Measurements from ENCODE around the gene SLC45A2. TPM values are rescaled to one million over a fixed set of nuclear protein-coding genes. Genes with fewer than 3 reads are reported as not detected.
"Not testable (repeated sequence)": the region's sequence is repeated elsewhere in the genome, so short reads cannot be mapped to it uniquely, and the experiment has no call there.

Gene SLC45A2
- total RNA-seq, 1 experiment from 2014 or later, result not detected

DNA sequence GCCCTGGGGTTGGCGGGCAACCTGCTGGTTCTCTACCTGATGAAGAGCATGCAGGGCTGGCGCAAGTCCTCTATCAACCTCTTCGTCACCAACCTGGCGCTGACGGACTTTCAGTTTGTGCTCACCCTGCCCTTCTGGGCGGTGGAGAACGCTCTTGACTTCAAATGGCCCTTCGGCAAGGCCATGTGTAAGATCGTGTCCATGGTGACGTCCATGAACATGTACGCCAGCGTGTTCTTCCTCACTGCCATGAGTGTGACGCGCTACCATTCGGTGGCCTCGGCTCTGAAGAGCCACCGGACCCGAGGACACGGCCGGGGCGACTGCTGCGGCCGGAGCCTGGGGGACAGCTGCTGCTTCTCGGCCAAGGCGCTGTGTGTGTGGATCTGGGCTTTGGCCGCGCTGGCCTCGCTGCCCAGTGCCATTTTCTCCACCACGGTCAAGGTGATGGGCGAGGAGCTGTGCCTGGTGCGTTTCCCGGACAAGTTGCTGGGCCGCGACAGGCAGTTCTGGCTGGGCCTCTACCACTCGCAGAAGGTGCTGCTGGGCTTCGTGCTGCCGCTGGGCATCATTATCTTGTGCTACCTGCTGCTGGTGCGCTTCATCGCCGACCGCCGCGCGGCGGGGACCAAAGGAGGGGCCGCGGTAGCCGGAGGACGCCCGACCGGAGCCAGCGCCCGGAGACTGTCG lies 47.3 kb downstream of the SLC45A2 start:
- DNase-seq (ENCODE audit: low read depth), result no peak
- in situ Hi-C loops (cut with HindIII; ENCODE audit: low pct_unique_long_range_greater_than_20kb, low sequenced_read_pairs), result no loop called here

DNA sequence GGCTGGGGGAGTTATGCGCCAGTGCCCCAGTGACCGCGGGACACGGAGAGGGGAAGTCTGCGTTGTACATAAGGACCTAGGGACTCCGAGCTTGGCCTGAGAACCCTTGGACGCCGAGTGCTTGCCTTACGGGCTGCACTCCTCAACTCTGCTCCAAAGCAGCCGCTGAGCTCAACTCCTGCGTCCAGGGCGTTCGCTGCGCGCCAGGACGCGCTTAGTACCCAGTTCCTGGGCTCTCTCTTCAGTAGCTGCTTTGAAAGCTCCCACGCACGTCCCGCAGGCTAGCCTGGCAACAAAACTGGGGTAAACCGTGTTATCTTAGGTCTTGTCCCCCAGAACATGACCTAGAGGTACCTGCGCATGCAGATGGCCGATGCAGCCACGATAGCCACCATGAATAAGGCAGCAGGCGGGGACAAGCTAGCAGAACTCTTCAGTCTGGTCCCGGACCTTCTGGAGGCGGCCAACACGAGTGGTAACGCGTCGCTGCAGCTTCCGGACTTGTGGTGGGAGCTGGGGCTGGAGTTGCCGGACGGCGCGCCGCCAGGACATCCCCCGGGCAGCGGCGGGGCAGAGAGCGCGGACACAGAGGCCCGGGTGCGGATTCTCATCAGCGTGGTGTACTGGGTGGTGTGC lies 48.0 kb downstream of the SLC45A2 start, which contains the start of gene RXFP3:
RXFP3 (plus strand) TSS at position 6 of the 636 bp plus-strand sequence; CDS start at position 361, 355 bp downstream.
- in situ Hi-C loops (cut with HindIII; ENCODE audit: low pct_unique_long_range_greater_than_20kb, low sequenced_read_pairs), result no loop called here
- no peak for DNase-seq (ENCODE audit: low read depth)

DNA sequence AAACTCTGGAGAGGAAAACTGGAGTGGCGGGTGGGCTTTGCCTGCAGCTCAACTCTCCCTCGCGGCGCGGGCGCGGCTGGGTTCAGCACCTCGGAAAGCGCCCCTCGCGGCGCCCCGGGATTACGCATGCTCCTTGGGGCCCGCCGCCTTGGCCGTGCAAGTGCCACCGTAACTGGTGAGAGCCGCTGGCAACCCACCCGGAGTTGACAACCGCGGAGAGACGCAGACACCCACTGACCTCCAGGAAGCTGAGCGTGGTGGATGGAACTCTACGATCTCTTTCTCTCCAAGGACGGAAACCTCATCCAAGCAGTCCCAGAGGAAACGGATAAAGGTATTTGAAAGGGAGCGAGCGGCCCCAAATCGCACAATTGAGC lies 48.5 kb downstream of the SLC45A2 start:
- peak; percentile 14 for DNase-seq (ENCODE audit: low read depth)
- in situ Hi-C loops (cut with HindIII; ENCODE audit: low pct_unique_long_range_greater_than_20kb, low sequenced_read_pairs), result no loop called here

DNA sequence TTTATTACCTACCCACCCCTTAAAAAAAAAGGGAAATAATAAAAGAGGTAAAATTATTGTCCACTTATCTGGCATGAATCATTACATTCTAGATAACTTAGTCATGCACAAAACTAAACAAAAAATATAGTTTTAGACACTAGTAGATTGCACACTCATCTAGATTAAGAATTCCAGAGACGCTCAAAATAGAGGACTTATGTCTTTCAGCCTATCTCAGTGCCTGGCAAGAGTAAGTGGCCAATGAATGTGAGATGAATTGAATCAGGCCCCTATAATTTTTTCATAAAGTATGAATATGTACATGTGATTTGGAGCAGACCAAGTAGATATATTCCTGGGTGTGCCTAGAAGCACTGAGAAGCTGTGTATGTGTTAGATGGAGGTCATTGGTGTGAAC lies 50.3 kb downstream of the SLC45A2 start:
- DNase-seq (ENCODE audit: low read depth), result no peak
- in situ Hi-C loops (cut with HindIII; ENCODE audit: low pct_unique_long_range_greater_than_20kb, low sequenced_read_pairs), result no loop called here

DNA sequence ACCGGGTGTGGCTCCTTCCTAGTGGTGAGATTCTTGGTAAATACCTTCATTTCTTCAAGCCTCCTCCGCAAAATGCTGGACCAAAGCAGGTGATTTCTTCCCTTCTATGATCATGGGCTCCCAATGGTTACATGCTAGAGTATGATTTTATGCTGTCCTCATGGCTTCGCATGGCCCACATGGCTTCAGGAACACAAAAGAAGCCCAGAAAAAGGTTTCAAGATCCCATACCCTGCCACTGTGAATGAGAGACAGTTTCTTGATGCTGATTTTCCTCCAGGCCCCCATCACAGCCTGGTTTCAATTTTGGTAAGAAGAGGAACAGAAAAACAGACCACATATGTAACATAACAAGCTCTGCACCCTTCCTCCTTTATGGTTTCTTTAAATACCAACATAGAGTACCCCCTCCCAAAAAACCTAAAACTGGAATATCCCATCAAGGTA lies 50.7 kb downstream of the SLC45A2 start:
- DNase-seq (ENCODE audit: low read depth), result no peak
- in situ Hi-C loops (cut with HindIII; ENCODE audit: low pct_unique_long_range_greater_than_20kb, low sequenced_read_pairs), result no loop called here

DNA sequence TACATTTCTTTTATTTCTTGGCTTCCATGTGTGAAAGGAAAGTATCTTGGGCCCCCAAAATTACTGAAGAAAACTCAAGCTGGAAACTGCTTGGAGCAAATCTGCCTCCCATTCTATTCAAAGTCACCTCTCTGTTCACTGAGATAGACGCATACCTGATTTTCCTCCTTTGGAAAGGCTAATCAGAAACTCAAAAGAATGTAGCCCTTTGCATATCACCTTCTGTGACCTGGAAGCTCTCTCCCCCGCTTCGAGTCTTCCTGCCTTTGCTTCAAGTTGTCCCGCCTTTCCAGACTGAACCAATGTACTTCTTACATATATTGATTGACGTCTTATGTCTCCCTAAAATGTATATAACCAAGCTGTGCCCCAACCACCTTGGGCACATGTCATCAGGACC lies 53.4 kb downstream of the SLC45A2 start:
- in situ Hi-C loops (cut with HindIII; ENCODE audit: low pct_unique_long_range_greater_than_20kb, low sequenced_read_pairs), result no loop called here
- no peak for DNase-seq (ENCODE audit: low read depth)

DNA sequence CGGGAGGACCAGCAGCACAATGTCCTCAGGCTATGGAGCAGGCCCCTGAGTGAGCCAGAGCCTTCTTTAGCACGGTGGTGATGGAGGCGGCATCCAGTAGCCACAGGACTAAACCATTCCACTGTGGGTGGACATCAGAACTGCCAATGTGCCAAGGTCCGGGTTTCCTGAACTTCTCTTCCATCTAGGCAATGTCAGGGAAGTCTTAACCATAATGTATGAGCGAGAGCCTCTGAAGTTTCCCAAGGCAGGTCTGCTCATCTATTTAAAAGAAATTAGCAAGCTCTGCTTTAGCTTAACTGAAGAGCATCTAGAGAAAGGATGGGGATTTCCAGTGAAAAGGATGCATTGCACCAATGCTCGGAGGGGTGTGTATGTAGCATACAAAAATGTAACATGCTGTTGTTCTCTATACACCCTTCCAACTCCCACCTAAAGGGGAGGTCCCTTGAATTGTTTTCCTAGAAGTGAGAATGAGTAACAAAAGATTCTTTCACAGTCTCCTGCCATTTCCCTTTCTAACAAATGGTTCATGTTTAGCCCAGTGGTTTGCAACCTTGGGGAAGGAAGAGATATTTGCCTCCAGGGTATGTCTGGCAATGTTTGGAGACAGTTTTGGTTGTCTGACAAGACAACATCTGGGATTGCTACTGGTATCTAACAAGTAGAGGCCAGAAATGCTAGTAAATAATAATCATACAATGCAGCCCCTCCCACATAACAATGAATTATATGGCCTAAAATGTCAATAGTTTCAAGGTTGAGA lies 54.4 kb downstream of the SLC45A2 start:
- in situ Hi-C loops (cut with HindIII; ENCODE audit: low pct_unique_long_range_greater_than_20kb, low sequenced_read_pairs), result no loop called here
- DNase-seq (ENCODE audit: low read depth), result no peak

DNA sequence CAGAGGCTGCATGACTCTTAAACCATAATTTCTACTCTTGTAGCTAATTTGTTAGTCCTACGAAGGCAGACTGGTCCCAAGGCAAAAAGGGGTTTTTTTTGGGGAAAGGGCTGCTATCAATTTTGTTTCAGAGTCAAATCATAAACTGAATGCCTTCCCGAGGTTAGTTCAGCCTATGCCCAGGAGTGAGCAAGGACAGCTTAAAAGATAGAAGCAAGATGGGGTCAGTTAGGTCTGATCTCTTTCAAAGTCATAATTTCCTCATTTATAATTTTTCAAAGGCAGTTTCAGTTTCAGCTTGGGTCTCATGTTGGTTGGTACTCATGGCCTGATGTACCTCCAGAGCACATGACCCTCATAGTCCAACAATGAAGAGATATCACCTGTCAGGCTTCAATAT lies 56.2 kb downstream of the SLC45A2 start:
- in situ Hi-C loops (cut with HindIII; ENCODE audit: low pct_unique_long_range_greater_than_20kb, low sequenced_read_pairs), result no loop called here
- DNase-seq (ENCODE audit: low read depth), result no peak

DNA sequence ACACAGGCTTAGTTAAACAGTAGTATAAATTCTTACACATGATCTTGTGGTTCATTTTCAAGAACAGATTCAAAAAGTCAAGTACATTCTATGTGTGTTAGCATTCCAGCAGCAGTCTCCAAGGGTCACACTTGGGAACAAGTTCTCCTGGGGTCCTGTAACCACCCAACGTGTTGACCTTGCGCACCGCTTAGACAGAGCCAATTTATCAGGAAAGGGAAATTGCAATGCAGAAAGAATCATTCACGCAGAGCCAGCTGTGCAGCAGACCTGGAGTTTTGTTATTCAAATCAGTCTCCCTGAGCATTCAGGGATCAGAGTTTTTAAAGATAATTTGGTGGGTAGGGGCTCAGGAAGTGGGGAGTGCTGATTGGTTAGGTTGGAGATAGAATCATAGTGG lies 56.8 kb downstream of the SLC45A2 start:
- in situ Hi-C loops (cut with HindIII; ENCODE audit: low pct_unique_long_range_greater_than_20kb, low sequenced_read_pairs), result no loop called here
- no peak for DNase-seq (ENCODE audit: low read depth)

DNA sequence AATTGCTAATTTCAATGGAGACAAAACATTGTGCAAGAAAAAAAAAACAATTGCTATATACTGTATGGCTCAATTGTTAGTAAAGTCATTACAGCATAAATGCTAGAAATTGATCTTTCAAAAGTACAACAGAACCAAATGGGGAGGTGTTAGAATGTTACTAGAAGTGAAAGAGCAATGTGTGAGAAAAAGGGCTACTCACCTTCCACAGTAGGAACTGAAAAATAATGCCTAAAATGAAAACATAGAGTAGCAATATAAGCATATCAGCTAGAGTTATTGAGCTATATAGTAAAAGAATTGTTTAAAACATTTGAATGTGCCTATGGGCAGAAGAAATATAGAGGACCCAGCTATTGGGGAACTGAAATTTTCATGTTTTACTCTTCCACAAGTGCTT lies 59.2 kb downstream of the SLC45A2 start:
- no peak for DNase-seq (ENCODE audit: low read depth)
- in situ Hi-C loops (cut with HindIII; ENCODE audit: low pct_unique_long_range_greater_than_20kb, low sequenced_read_pairs), result no loop called here

DNA sequence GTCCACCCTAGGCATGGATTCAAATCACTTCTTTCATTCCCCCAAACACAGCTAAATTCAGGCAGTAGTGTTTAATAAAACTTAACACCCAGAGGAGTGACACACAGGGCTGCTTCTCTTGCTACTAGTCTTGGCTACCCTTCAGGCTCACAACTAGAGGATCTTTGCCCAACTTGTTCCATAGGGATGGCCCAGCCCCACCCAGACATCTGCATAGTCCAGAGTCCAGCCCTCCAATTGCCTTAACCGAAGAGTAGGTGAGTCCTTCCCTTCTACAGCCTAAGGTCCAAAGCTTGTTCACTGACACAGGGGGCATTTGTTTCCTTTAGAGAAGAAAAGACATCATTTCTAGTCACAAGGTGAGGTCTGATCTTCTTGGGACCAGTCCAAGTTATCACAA lies 63.5 kb downstream of the SLC45A2 start:
- no peak for DNase-seq (ENCODE audit: low read depth)
- in situ Hi-C loops (cut with HindIII; ENCODE audit: low pct_unique_long_range_greater_than_20kb, low sequenced_read_pairs), result no loop called here

DNA sequence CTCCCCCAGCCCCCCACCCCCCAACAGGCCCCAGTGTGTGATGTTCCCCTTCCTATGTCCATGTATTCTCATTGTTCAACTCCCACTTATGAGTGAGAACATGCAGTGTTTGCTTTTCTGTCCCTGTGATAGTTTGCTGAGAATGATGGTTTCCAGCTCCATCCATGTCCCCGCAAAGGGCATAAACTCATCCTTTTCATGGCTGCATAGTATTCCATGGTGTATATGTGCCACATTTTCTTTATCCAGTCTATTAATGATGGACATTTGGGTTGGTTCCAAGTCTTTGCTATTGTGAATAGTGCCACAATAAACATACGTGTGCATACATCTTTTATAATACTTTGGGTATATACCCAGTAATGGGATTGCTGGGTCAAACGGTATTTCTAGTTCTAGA lies 69.6 kb downstream of the SLC45A2 start:
- in situ Hi-C loops (cut with HindIII; ENCODE audit: low pct_unique_long_range_greater_than_20kb, low sequenced_read_pairs); DNase-seq (ENCODE audit: low read depth): not testable (repeated sequence)

DNA sequence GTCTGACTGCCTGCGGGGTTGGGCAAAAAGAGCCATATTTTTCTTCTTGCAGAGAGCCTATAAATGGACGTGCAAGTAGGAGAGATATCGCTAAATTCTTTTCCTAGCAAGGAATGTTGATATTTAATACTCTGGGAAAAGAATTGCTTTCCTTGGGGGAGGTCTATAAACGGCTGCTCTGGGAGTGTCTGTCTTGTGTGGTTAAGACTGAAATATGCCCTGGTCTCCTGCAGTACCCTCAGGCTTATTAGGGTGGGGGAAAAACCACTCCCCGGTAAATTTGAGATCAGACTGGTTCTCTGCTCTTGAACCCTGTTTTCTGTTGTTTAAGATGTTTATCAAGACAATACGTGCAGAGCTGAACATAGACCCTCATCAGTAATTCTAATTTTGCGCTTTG lies 78.2 kb downstream of the SLC45A2 start:
- DNase-seq (ENCODE audit: low read depth), result peak; percentile 8
- in situ Hi-C loops (cut with HindIII; ENCODE audit: low pct_unique_long_range_greater_than_20kb, low sequenced_read_pairs), result not testable (repeated sequence)

DNA sequence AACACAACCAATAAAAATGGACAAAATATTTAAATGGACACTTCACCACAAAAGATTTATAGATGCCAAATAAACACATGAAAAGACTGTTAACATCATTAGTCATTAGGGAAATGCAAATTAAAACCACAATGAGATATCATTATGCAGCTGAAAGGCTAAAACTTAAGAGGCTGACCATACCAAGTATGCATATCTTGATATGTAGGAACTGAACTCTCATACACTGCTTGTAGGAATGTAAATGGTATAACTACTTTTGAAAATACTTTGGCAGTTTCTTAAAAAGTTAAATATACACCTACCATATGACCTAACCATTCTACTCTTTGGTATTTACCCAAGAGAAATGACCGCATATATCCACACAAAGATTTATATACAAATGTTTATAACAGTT lies 79.1 kb downstream of the SLC45A2 start:
- DNase-seq (ENCODE audit: low read depth), result no peak

DNA sequence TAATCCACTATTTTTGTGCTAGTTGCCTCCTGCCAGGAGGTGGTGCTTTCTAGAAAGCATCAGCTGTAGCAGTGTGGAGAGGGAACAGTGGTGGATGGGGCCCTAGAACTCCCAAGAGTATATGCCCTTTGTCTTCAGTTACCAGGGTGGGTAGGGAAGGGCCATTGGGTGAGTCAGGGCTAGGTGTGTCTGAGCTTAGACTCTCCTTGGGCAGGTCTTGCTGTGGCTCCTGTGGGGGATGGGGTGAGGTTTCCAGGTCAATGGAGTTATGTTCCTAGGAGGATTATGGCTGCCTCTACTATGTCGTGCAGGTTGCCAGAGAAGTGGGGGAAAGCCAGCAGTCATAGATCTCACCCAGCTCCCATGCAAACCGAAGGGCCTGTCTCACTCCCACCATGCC lies 81.4 kb downstream of the SLC45A2 start:
- in situ Hi-C loops (cut with HindIII; ENCODE audit: low pct_unique_long_range_greater_than_20kb, low sequenced_read_pairs), result no loop called here
- DNase-seq (ENCODE audit: low read depth), result no peak

More for the DNA sequence above, 79.1 kb downstream of the SLC45A2 start:
- in situ Hi-C loops (cut with HindIII; ENCODE audit: low pct_unique_long_range_greater_than_20kb, low sequenced_read_pairs), result no loop called here

DNA sequence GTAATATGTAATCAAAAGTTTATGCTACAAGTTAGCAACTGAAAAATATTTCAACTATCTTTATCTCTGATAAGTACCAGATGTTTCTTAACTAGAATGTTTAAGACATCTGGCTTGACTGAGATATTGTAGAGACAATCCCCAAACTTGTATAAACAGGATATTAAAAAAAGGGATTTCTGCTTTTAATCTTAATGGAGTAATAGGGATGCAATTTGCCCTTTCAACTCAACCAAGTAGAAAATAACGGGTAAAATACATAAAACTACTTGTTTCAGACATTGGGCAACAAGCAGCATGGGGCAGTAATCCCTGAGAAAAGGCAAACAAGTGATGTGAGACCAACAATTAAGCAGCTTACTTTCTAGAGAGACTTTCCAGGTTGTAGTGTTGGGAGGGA lies 83.3 kb downstream of the SLC45A2 start:
- in situ Hi-C loops (cut with HindIII; ENCODE audit: low pct_unique_long_range_greater_than_20kb, low sequenced_read_pairs), result no loop called here

More for the DNA sequence above, 83.3 kb downstream of the SLC45A2 start:
- DNase-seq (ENCODE audit: low read depth), result no peak

Measured in Caki2 (cell line).